ENCODE data around the gene CENPV. TPM values are rescaled to one million over a fixed set of nuclear protein-coding genes. Genes with fewer than 3 reads are reported as not detected.

The CENPV gene
- total and polyA plus RNA-seq, 2 of the 13 experiments (the other 11 are each of a cell fraction or from before 2014, with no cell fraction given), result 193 to 292 TPM

GRCh38 chr17:16398270-16399267, 45.3 kb upstream of the CENPV start (continued):
- no peak for TF ChIP-seq ZBTB37 (CRISPR knock-in tag; IDR thresholded peaks at IDR 0.05)
- no peak for TF ChIP-seq ZSCAN9 (CRISPR knock-in tag; IDR thresholded peaks at IDR 0.05; ENCODE audit: borderline replicate concordance)
- no peak for TF ChIP-seq ZNF275 (CRISPR knock-in tag; IDR thresholded peaks at IDR 0.05; ENCODE audit: borderline replicate concordance)
- no peak for TF ChIP-seq ZNF143 (CRISPR knock-in tag; IDR thresholded peaks at IDR 0.05)
- no peak for TF ChIP-seq REXO4 (CRISPR knock-in tag; IDR thresholded peaks at IDR 0.05; ENCODE audit: borderline replicate concordance)
- TF ChIP-seq SAP130 (CRISPR knock-in tag; IDR thresholded peaks at IDR 0.05; ENCODE audit: low read depth), result no peak; the same call in 1 of the 2 replicates
- no peak for TF ChIP-seq ZBTB26 (CRISPR knock-in tag; IDR thresholded peaks at IDR 0.05; ENCODE audit: borderline replicate concordance)
- no peak for TF ChIP-seq ZMAT3 (CRISPR knock-in tag; conservative IDR thresholded peaks at IDR 0.05)
- no peak for TF ChIP-seq ETV6 (CRISPR knock-in tag; conservative IDR thresholded peaks at IDR 0.05)
- TF ChIP-seq TBP (CRISPR knock-in tag; IDR thresholded peaks at IDR 0.05), result no peak
- TF ChIP-seq ZNF276 (CRISPR knock-in tag; IDR thresholded peaks at IDR 0.05; ENCODE audit: low read depth), result no peak
- TF ChIP-seq ZNF790 (CRISPR knock-in tag; IDR thresholded peaks at IDR 0.05; ENCODE audit: borderline replicate concordance), result no peak
- no peak for TF ChIP-seq FOXK1 (CRISPR knock-in tag; IDR thresholded peaks at IDR 0.05; ENCODE audit: borderline replicate concordance, low read depth)
- no peak for TF ChIP-seq ZBTB8A (CRISPR knock-in tag; IDR thresholded peaks at IDR 0.05; ENCODE audit: borderline replicate concordance, low read depth)
- TF ChIP-seq ZNF564 (CRISPR knock-in tag; IDR thresholded peaks at IDR 0.05), result no peak
- TF ChIP-seq TP53 (CRISPR knock-in tag; conservative IDR thresholded peaks at IDR 0.05), result no peak
- TF ChIP-seq ZNF317 (CRISPR knock-in tag; IDR thresholded peaks at IDR 0.05), result no peak
- TF ChIP-seq TEAD3 (CRISPR knock-in tag; optimal IDR thresholded peaks at IDR 0.05; ENCODE audit: borderline replicate concordance), result peak; percentile 17
- no peak for TF ChIP-seq SYNCRIP (IDR thresholded peaks at IDR 0.05; ENCODE audit: insufficient read depth, low read depth, low read length)
- TF ChIP-seq RELA (CRISPR knock-in tag; IDR thresholded peaks at IDR 0.05), result no peak
- TF ChIP-seq ZKSCAN5 (CRISPR knock-in tag; IDR thresholded peaks at IDR 0.05), result no peak
- TF ChIP-seq RNF219 (CRISPR knock-in tag; IDR thresholded peaks at IDR 0.05), result no peak

Measured in HepG2 (cell line).